ENCODE measurements around the gene CYB561D2. TPM values are rescaled to one million over a fixed set of nuclear protein-coding genes. Genes with fewer than 3 reads are reported as not detected.

The CYB561D2 gene
- total and polyA plus RNA-seq, 4 experiments from 2014 or later, result 39.6 to 68.3 (median 53.1) TPM

DNA sequence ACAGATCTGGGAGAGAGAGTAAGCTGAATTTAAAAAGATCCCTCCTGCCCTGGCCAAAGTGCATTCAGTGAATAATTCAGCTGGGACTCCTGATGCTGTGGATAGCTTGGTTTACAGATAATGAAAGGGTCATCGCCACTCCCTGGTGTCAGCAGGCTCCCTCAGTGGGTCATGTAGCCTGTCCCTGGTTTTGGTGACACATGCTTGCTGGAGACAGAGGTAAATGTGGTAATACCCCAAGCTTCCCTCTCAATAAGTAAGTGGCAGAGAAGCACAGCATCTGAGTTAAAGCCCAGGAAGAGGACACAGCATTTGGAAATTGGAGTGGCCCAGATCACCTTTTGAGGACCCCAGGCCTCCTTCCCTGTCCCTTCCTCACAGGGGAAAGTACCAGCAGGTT lies 6.8 kb downstream of the CYB561D2 start:
- H3K27me3 ChIP-seq (ENCODE audit: insufficient read depth, low read length), result no peaks in the 10 kb centered on the region
- no peak for DNase-seq
- H3K36me3 Mint-ChIP-seq, result peaks cover 6 to 47% of the 10 kb centered on the region in 2 donors
- ChIA-PET POLR2A (ENCODE audit: partially characterized antibody) (interaction anchor here (0.9 to 23.7 kb wide), 7 partner anchors 8 to 212 kb away, joined by 3 to 595 read pairs (median 9); partner anchors contain the start of genes CYB561D2, HEMK1, HYAL3 and NAA80), CTCF (ENCODE audit: partially characterized antibody) (interaction anchor here (1.2 to 2.3 kb wide), 4 partner anchors 10 to 1033 kb away, joined by 3 to 13 read pairs (median 6); partner anchors contain the start of gene RBM15B)
- H3K9me3 ChIP-seq (ENCODE audit: control insufficient read depth in 1 of 2, low read length in 2 of 2), result no peaks in the 10 kb centered on the region
- peaks cover 41% of the 10 kb centered on the region for H3K4me1 ChIP-seq (ENCODE audit: insufficient read depth, low read length)
- no peaks in the 10 kb centered on the region for H3K27me3 Mint-ChIP-seq
- H3K36me3 ChIP-seq (ENCODE audit: insufficient read depth, low read length), result peaks cover 34% of the 10 kb centered on the region
- peak overlapping the region; percentile 97 for H3K27ac ChIP-seq (ENCODE audit: low read depth, low read length)
- peak overlapping the region in 6 of 7 donors; percentile 61 to 97 (median 88) for H3K27ac Mint-ChIP-seq
- intact Hi-C loops (cut with micrococcal nuclease), result no loop called here
- peak overlapping the region; percentile 9 to 95 for H3K4me3 ChIP-seq (ENCODE audit: low read length in 2 of 2)
- H3K9me3 Mint-ChIP-seq, result no peaks in the 10 kb centered on the region
- peak overlapping the region; percentile 31 to 100 (median 94) for H3K4me3 Mint-ChIP-seq
- peaks cover 32 to 58% (median 41%) of the 10 kb centered on the region in 4 donors for H3K4me1 Mint-ChIP-seq

DNA sequence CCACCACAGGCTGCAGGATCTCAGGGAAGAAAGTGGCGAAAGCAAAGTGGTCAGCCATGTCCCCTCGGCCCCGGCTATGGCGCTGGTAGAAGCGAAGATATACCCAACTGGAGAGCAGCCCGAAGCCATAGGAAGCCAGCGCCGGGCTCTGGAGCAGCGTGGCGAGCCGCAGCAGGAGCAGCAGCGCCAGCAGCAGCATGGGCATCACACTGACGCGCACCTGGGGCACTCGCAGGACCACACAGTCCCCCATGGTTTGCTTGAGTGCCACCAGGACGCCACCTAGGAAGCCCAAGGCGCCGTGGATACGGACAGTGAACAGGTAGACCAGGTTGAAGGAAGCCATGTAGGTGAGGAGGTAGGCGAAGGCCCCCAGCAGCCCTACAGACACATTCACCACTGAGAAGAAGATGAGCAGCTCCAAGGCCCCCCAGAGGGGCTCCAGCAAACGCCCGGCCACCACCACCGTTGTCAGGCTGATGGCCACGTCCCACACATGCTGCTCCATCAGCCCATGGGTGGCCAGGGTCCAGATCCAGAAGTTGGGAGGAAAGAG lies 7.8 kb downstream of the CYB561D2 start:
- intact Hi-C loops (cut with micrococcal nuclease), result no loop called here
- Mint-ChIP-seq H3K36me3 (peaks cover 6 to 41% of the 10 kb centered on the region in 2 donors), H3K27ac (peak overlapping the region; percentile 86 to 97 (median 90)), H3K4me3 (peak overlapping the region; percentile 85 to 100 (median 98)), H3K4me1 (peaks cover 30 to 49% (median 39%) of the 10 kb centered on the region in 4 donors), H3K9me3 (no peaks in the 10 kb centered on the region), H3K27me3 (no peaks in the 10 kb centered on the region)
- Histone ChIP-seq H3K4me1 (ENCODE audit: insufficient read depth, low read length) (peaks cover 41% of the 10 kb centered on the region), H3K4me3 (ENCODE audit: low read length in 2 of 2) (peak overlapping the region; percentile 78 to 95), H3K36me3 (ENCODE audit: insufficient read depth, low read length) (peaks cover 31% of the 10 kb centered on the region), H3K9me3 (ENCODE audit: control insufficient read depth in 1 of 2, low read length in 2 of 2) (no peaks in the 10 kb centered on the region), H3K27me3 (ENCODE audit: insufficient read depth, low read length) (no peaks in the 10 kb centered on the region), H3K27ac (ENCODE audit: low read depth, low read length) (peak overlapping the region; percentile 97)
- ChIA-PET CTCF (ENCODE audit: partially characterized antibody) (no interaction called here), POLR2A (ENCODE audit: partially characterized antibody) (interaction anchor here (2.5 to 23.7 kb wide), 3 partner anchors 10 to 60 kb away, joined by 12 to 595 read pairs (median 153); partner anchors contain the start of genes CYB561D2, HYAL3, NAA80 and NPRL2)
- DNase-seq, result no peak

DNA sequence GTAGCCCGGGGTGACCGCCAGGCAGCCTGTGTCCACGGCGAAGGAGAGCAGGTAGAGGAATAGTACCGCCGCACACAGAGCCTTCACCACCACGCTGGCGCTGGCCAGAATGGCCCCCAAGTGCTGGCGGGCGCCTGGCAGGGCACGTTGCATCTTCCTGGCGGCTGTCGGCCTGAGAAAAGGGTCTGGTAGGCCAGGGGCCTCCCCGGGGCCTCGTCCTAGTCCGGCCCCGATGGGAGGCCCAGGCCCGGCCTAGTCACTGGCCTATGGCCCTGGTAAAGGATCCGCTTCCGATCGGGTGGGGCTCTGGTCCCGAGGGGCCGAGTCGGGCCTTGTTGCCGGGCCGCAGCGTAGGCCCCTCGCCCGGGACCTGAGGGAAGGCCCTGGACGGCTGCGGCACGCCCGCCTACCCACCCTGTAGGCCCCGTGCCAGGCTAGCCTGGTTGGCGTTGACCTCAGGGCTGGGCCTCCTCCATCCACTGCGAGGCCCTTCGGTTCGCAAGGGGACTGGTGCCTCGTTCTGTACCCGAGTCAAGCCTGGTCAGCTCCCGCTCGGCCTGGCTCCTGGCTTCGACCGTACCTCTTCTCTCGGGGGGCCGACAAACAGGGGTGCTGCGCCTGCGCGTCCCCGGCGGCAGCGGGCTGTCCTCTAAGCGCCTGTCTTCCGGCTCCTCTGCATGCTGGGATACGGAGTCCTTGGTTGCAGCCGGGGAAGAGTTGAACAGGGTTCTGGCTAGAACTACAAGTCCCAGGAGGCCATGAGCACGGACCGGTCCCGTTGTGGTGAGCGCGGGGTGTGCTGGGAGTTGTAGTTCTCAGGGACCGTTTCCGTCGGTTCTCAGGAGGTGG lies 8.5 kb downstream of the CYB561D2 start, which contains the start of gene TMEM115:
Gene TMEM115 (minus strand): TSS at position 611 of the 849 bp plus-strand sequence. CDS start 458 bp downstream, at position 153.
- peak within 1 kb of the TSS; percentile 95 to 100 (median 98) for H3K4me3 Mint-ChIP-seq
- CTCF ChIA-PET (ENCODE audit: partially characterized antibody), result interaction anchor here (1.0 kb wide), 1 partner anchor 13 kb away, joined by 3 read pairs; no protein-coding TSS in a partner anchor
- H3K27me3 ChIP-seq (ENCODE audit: insufficient read depth, low read length), result no peaks in the 10 kb centered on the region
- peaks cover 44% of the 10 kb centered on the region for H3K4me1 ChIP-seq (ENCODE audit: insufficient read depth, low read length)
- no peaks in the 10 kb centered on the region for H3K9me3 ChIP-seq (ENCODE audit: control insufficient read depth in 1 of 2, low read length in 2 of 2)
- H3K9me3 Mint-ChIP-seq, result no peaks in the 10 kb centered on the region
- peaks cover 26% of the 10 kb centered on the region for H3K36me3 ChIP-seq (ENCODE audit: insufficient read depth, low read length)
- peak within 1 kb of the TSS; percentile 78 to 95 for H3K4me3 ChIP-seq (ENCODE audit: low read length in 2 of 2)
- POLR2A ChIA-PET (ENCODE audit: partially characterized antibody), result interaction anchor here (0.8 to 23.7 kb wide), 5 partner anchors 10 to 60 kb away, joined by 3 to 595 read pairs (median 4); partner anchors contain the start of genes CYB561D2, HYAL3, NAA80 and NPRL2
- peaks cover 30 to 49% (median 39%) of the 10 kb centered on the region in 4 donors for H3K4me1 Mint-ChIP-seq
- H3K36me3 Mint-ChIP-seq, result peaks cover 5 to 36% of the 10 kb centered on the region in 2 donors
- H3K27ac Mint-ChIP-seq, result peak within 1 kb of the TSS; percentile 96 to 98 (median 98)
- peak; percentile 93 to 99 (median 96) for DNase-seq
- no peaks in the 10 kb centered on the region for H3K27me3 Mint-ChIP-seq
- intact Hi-C loops (cut with micrococcal nuclease), result loop anchor here (1.0 kb wide), 4 partner anchors 8 to 67 kb away; partner anchors contain the start of genes HYAL3, IFRD2, NAA80 and TUSC2
- H3K27ac ChIP-seq (ENCODE audit: low read depth, low read length), result peak within 1 kb of the TSS; percentile 97

GRCh38 chr3:50359760-50360110 lies 9.1 kb downstream of the CYB561D2 start:
- no peaks in the 10 kb centered on the region for H3K9me3 ChIP-seq (ENCODE audit: control insufficient read depth in 1 of 2, low read length in 2 of 2)
- intact Hi-C loops (cut with micrococcal nuclease), result loop anchor here (1.0 kb wide), 4 partner anchors 8 to 67 kb away; partner anchors contain the start of genes HYAL3, IFRD2, NAA80 and TUSC2
- Mint-ChIP-seq H3K27me3 (no peaks in the 10 kb centered on the region), H3K9me3 (no peaks in the 10 kb centered on the region), H3K4me3 (peak overlapping the region; percentile 95 to 100 (median 98)), H3K27ac (peak overlapping the region; percentile 96 to 98 (median 98)), H3K4me1 (peaks cover 26 to 49% (median 38%) of the 10 kb centered on the region in 4 donors), H3K36me3 (peaks cover 0 to 30% of the 10 kb centered on the region in 2 donors)
- H3K4me3 ChIP-seq (ENCODE audit: low read length in 2 of 2), result peak overlapping the region in 1 of 2 donors; percentile 46
- peaks cover 20% of the 10 kb centered on the region for H3K36me3 ChIP-seq (ENCODE audit: insufficient read depth, low read length)
- no peak for DNase-seq
- peaks cover 50% of the 10 kb centered on the region for H3K4me1 ChIP-seq (ENCODE audit: insufficient read depth, low read length)
- ChIA-PET POLR2A (ENCODE audit: partially characterized antibody) (interaction anchor here (0.8 to 23.7 kb wide), 5 partner anchors 11 to 61 kb away, joined by 3 to 595 read pairs (median 4); partner anchors contain the start of genes CYB561D2, HYAL3, NAA80 and NPRL2), CTCF (ENCODE audit: partially characterized antibody) (interaction anchor here (1.0 kb wide), 1 partner anchor 13 kb away, joined by 3 read pairs; no protein-coding TSS in a partner anchor)
- no peaks in the 10 kb centered on the region for H3K27me3 ChIP-seq (ENCODE audit: insufficient read depth, low read length)
- H3K27ac ChIP-seq (ENCODE audit: low read depth, low read length), result peak overlapping the region; percentile 97

- H3K27ac Mint-ChIP-seq, result peak overlapping the region in 1 of 7 donors; percentile 91
- no peaks in the 10 kb centered on the region for H3K36me3 ChIP-seq (ENCODE audit: insufficient read depth, low read length)
- no peak for DNase-seq
- ChIA-PET POLR2A (ENCODE audit: partially characterized antibody) (interaction anchor here (0.6 to 11.5 kb wide), 13 partner anchors 8 to 1135 kb away, joined by 3 to 153 read pairs (median 6); partner anchors contain the start of genes C3orf18, CYB561D2, DCAF1 and HEMK1), CTCF (ENCODE audit: partially characterized antibody) (interaction anchor here (0.9 to 1.8 kb wide), 4 partner anchors 14 to 178 kb away, joined by 3 to 13 read pairs (median 8); partner anchors contain the start of genes CYB561D2, NPRL2 and ZMYND10)
- no peaks in the 10 kb centered on the region for H3K9me3 Mint-ChIP-seq
- H3K27me3 ChIP-seq (ENCODE audit: insufficient read depth, low read length), result no peaks in the 10 kb centered on the region
- H3K4me3 ChIP-seq (ENCODE audit: low read length in 2 of 2), result peak overlapping the region in 1 of 2 donors; percentile 100
- peaks cover 34% of the 10 kb centered on the region for H3K4me1 ChIP-seq (ENCODE audit: insufficient read depth, low read length)
- H3K27ac ChIP-seq (ENCODE audit: low read depth, low read length), result peak overlapping the region; percentile 29
- peak overlapping the region; percentile 46 to 94 (median 90) for H3K4me3 Mint-ChIP-seq
- H3K36me3 Mint-ChIP-seq, result no peaks in the 10 kb centered on the region
- intact Hi-C loops (cut with micrococcal nuclease), result loop anchor here (2.0 to 5.0 kb wide), 3 partner anchors 14 to 248 kb away; partner anchors contain the start of genes C3orf18, CISH, CYB561D2 and HEMK1
- H3K4me1 Mint-ChIP-seq, result peaks cover 9 to 38% (median 21%) of the 10 kb centered on the region in 4 donors
- peaks cover 0 to 1% of the 10 kb centered on the region in 2 donors for H3K27me3 Mint-ChIP-seq
- no peaks in the 10 kb centered on the region for H3K9me3 ChIP-seq (ENCODE audit: control insufficient read depth in 1 of 2, low read length in 2 of 2)
These were observed 14.0 kb downstream of the CYB561D2 start for GRCh38 chr3:50364573-50365079.

Data from CD4-positive, alpha-beta memory T cell (primary cell).